MG63 (cell line): Measurements from ENCODE around the gene LRRFIP2. TPM values are rescaled to one million over a fixed set of nuclear protein-coding genes. Genes with fewer than 3 reads are reported as not detected.
"Not testable (repeated sequence)": the region's sequence is repeated elsewhere in the genome, so short reads cannot be mapped to it uniquely, and the experiment has no call there.

Experiments
- DNase-seq: peaks from one replicate; pipeline ENCODE4 v3.0.0-alpha.2; 2020
- H3K27me3 ChIP-seq: fragments of 250-450 bp; sonication (Bioruptor Pico); 2 replicates; pipeline ENCODE4 v1.5.1; 2020; ENCODE audit warnings: mild to moderate bottlenecking, moderate library complexity
- H3K36me3 ChIP-seq: fragments of 250-450 bp; sonication (Bioruptor Pico); 2 replicates; pipeline ENCODE4 v1.5.1; 2020; ENCODE audit warnings: mild to moderate bottlenecking, moderate library complexity
- H3K4me3 ChIP-seq: fragments of 250-450 bp; sonication (Bioruptor Pico); 2 replicates; pipeline ENCODE4 v1.5.1; 2020; ENCODE audit warnings: mild to moderate bottlenecking, moderate library complexity
- H3K9me3 ChIP-seq: fragments of 250-450 bp; sonication (Bioruptor Pico); 2 replicates; pipeline ENCODE4 v1.5.1; 2020; ENCODE audit warnings: mild to moderate bottlenecking, moderate library complexity
- total RNA-seq: library from RNA; depleted of rRNA; stranded (reverse); fragments of >200 nt; shearing (Covaris generic); gene quantifications from 2 replicates; pipeline ENCODE4 v1.2.3, GENCODE V29; 2014; ENCODE audit warnings: low replicate concordance

Gene LRRFIP2
- total RNA-seq, 1 experiment from 2014 or later = 35.4 TPM

DNA sequence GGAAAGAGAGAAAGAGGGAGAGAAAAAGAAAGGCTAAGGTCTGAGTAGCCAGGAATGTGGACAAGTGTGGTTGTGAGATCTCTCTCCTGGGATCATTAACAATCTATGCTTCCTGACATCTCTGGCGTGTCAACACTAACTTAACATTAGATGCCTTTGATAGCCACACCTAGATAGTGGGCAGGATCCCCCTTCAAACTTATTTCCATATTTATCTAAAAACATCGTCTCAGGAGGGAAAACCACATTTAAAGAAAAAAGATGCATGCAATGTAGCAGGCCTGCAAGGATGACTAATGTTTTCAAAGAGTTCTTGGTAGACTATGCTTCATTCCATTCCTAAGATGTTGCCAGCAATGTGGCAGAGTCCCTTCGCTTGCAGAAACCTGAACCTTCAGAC lies 100.2 kb downstream of the LRRFIP2 start:
- Histone ChIP-seq H3K36me3 (peaks cover 37% of the 10 kb centered on the region), H3K27me3 (no peaks in the 10 kb centered on the region), H3K4me3 (no peak overlapping the region), H3K9me3 (no peaks in the 10 kb centered on the region)
- peak; percentile 17 for DNase-seq

DNA sequence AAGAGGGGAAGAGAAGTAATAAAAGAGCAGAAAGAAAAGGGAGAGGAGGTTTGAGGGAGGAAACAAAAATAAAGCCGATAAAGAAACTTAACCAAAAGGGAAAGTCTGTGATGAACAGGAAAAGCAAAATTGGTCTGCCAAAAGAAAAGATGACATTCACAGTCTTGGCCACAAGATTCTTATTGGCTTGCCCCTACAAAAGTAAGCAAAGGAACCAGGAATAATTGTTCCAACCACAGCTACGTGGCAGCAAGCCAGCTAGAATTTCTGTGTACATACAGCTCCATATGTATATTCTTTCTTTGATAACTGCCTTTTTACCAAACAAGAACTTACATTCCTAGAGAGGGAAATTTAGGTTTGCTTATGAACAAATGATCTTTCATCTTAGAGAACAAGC lies 101.5 kb downstream of the LRRFIP2 start:
- H3K4me3 ChIP-seq = peak overlapping the region; percentile 23; the same call in 1 of the 2 replicates
- peak; percentile 76 for DNase-seq

DNA sequence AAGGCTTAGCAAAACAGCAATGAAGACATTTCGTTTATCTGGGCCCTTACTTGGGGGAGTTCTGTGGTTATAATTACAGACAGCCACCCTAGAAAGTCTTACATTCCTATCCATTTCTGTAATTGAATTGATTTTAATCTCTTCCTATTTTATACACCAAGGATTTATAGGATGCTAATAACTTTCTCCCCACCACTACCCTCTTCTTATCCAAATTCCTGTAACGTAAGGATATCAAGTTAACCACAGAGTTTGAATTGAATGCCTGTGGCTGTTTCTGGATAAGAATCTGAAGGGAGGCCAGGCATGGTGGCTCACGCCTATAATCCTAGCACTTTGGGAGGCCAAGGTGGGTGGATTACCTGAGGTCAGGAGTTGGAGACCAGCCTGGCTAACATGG lies 102.5 kb downstream of the LRRFIP2 start:
- no peak for DNase-seq
- Histone ChIP-seq H3K4me3 (no peak overlapping the region), H3K9me3 (no peaks in the 10 kb centered on the region), H3K36me3 (peaks cover 31% of the 10 kb centered on the region), H3K27me3 (no peaks in the 10 kb centered on the region)

More for the DNA sequence above, 101.5 kb downstream of the LRRFIP2 start:
- Histone ChIP-seq H3K9me3 (no peaks in the 10 kb centered on the region), H3K36me3 (peaks cover 35% of the 10 kb centered on the region), H3K27me3 (no peaks in the 10 kb centered on the region)

DNA sequence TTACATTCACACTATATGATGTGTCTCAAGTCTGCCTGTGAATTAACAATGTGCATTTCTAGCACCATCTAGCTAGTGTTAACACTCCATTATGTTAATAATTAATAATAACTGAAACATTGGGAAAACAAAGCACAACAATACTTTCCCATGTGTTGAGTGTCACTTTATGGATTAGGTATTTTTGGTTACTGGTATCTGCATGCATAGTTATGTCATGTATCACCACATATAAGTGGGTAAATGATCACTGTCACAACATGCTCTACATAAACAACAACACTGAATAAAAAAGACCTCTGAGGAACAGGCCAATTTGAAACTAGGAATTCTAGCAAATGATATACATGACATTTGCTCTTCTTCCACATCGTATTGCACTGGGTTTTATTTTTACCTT lies 106.4 kb downstream of the LRRFIP2 start:
- Histone ChIP-seq H3K4me3 (no peak overlapping the region), H3K9me3 (no peaks in the 10 kb centered on the region), H3K36me3 (peaks cover 22% of the 10 kb centered on the region), H3K27me3 (no peaks in the 10 kb centered on the region)
- DNase-seq = no peak

DNA sequence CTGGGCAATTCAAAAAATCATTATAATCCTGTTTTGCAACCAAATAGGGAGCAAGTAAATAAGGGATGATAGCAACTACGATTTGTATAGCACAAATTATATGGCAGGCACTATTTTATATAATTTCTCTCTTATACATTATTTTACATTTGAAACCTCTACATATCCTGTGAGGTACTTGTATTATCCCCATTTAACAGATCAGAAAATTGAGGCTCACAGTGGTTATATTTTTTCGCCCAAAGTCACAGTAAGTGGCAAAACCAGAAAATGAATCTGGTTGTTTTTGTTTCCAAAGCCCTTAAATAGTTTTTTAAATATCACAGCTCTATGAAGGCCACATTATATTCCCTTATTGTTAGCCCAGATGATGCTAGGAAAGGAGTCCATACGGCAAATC lies 106.8 kb downstream of the LRRFIP2 start:
- Histone ChIP-seq H3K9me3 (no peaks in the 10 kb centered on the region), H3K27me3 (no peaks in the 10 kb centered on the region), H3K4me3 (no peak overlapping the region), H3K36me3 (peaks cover 27% of the 10 kb centered on the region)
- no peak for DNase-seq

DNA sequence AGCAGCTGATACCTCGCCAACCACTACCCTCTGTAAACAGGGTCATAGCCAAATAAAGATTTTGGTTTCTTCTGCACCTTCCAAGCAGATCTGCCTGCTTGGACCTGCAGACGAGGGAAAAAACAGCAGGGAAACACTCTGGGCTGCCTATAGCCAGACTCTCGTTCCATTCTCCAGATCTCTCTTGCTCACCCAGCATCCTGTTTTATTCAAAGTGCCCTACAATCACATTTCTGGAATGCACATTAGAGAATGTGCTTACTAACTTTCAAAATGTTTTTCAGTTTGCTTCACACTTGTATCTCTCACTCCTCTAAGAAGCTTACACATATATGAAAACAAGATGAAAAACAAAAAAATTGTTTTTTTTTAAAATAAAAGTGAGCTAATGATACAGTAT lies 109.6 kb downstream of the LRRFIP2 start:
- no peaks in the 10 kb centered on the region for H3K27me3 ChIP-seq
- no peak for DNase-seq
- H3K9me3 ChIP-seq = no peaks in the 10 kb centered on the region
- peaks cover 26% of the 10 kb centered on the region for H3K36me3 ChIP-seq
- H3K4me3 ChIP-seq = no peak overlapping the region

DNA sequence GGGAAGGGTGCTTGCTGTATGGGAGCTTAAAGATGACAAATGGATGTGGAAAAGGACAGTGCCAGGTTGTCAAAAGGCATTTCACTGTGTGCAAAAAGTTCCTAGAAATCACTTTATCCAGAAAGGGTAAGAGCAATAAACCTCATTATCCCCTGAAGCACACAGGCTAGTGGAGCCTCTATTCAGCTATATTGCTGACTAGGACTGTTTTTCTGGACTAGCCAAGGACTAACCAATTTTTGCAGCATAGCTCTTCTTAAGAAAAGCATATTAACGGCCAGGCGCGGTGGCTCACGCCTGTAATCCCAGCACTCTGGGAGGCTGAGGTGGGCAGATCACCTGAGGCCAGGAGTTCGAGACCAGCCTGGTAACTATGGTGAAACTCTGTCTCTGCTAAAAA lies 116.3 kb downstream of the LRRFIP2 start:
- Histone ChIP-seq H3K9me3 (no peaks in the 10 kb centered on the region), H3K36me3 (peaks cover 44% of the 10 kb centered on the region)
- DNase-seq = no peak

GRCh38 chr3:37056826-37057225 lies 117.6 kb downstream of the LRRFIP2 start:
- no peak for DNase-seq
- no peaks in the 10 kb centered on the region for H3K9me3 ChIP-seq
- no peak overlapping the region for H3K4me3 ChIP-seq
- H3K27me3 ChIP-seq = no peaks in the 10 kb centered on the region
- H3K36me3 ChIP-seq = peaks cover 38% of the 10 kb centered on the region

More for the DNA sequence above, 116.3 kb downstream of the LRRFIP2 start:
- no peak overlapping the region for H3K4me3 ChIP-seq
- H3K27me3 ChIP-seq = no peaks in the 10 kb centered on the region

- H3K4me3 ChIP-seq, H3K9me3 ChIP-seq, DNase-seq, H3K27me3 ChIP-seq: not testable (repeated sequence)
- H3K36me3 ChIP-seq = peaks cover 49% of the 10 kb centered on the region
Measured at GRCh38 chr3:37055077-37055476, 119.3 kb downstream of the LRRFIP2 start.

DNA sequence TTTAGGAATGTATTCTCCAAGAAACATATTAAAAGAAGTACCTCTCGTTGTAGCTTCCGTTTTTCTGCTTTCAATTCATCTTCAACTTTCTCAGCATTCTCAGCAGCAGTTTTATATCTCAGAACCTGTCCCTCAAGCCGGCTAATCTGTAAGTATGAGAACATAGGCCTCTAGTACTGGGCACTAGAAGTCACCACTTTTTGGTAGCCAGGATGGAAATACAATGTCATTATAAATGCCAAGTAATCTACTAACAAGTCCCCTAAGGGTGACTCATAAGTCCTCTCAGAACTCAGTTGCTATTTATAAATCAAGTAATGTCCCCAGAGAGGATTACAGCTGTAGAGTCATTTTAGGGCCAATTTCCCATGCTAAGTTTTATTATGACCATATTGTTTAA lies 120.0 kb downstream of the LRRFIP2 start:
- Histone ChIP-seq H3K36me3 (peaks cover 56% of the 10 kb centered on the region), H3K4me3 (no peak overlapping the region)

DNA sequence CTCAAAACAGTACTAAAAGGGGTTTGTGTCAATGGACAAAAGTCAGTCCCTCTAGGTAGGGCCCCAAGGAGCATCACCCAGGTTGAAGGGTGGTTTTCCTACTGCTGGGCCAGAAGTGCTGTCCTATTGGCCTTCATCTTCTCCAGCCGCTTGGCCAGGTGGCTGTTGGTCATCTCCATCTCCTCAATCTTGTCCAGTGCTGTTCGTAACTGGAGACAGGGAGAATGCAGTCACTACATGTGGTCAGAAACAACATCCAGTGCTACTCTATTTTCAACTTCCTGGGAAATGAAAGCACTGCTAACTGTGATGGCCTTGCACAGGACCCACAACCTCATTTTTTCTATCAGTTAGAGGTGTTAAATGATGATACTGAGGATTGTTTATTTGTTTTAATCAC lies 120.6 kb downstream of the LRRFIP2 start:
- Histone ChIP-seq H3K9me3 (no peaks in the 10 kb centered on the region), H3K36me3 (peaks cover 57% of the 10 kb centered on the region), H3K4me3 (no peak overlapping the region), H3K27me3 (no peaks in the 10 kb centered on the region)
- DNase-seq = no peak

More for the DNA sequence above, 120.0 kb downstream of the LRRFIP2 start:
- no peaks in the 10 kb centered on the region for H3K9me3 ChIP-seq
- no peak for DNase-seq
- H3K27me3 ChIP-seq = no peaks in the 10 kb centered on the region

DNA sequence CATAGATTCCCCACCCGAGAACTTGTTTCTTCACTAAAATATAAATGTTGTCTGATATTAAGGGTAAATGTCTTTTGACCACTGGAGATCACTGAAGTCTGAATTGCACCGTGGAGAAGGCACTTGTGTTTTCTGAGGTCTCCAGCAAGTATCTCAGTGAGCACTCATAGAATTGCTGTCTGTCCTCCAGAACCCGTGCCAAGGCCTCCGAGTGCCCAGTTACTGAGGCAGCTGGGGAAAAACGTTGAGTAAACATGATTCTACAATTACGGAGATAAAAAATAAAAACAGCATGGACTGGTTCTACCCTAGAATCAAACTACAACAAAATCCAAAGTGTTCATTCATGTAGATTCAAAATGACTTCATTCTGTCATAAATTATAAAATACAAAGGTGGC lies 121.0 kb downstream of the LRRFIP2 start:
- Histone ChIP-seq H3K4me3 (no peak overlapping the region), H3K27me3 (no peaks in the 10 kb centered on the region), H3K36me3 (peaks cover 61% of the 10 kb centered on the region), H3K9me3 (no peaks in the 10 kb centered on the region)
- DNase-seq = no peak

DNA sequence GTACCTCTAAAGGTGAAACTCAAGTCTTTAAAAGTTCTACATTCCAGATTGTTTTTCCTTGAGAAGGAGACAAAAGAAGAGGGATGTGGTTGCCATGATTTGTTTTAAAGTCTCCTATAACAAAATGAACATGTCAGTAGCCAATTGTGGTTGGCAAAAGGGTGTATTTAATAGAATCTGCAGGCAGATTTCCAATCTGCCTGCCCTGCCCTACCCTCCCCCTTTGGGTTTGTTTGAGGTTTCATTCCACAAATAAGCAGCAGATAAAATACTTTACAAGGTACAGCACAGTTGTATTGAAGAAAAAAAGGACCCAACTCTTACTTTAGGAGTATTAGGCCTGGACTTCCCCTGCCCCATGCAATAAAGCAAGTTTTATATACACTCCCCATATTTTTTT lies 121.5 kb downstream of the LRRFIP2 start:
- Histone ChIP-seq H3K36me3 (peaks cover 60% of the 10 kb centered on the region), H3K4me3 (no peak overlapping the region), H3K9me3 (no peaks in the 10 kb centered on the region), H3K27me3 (no peaks in the 10 kb centered on the region)
- no peak for DNase-seq

DNA sequence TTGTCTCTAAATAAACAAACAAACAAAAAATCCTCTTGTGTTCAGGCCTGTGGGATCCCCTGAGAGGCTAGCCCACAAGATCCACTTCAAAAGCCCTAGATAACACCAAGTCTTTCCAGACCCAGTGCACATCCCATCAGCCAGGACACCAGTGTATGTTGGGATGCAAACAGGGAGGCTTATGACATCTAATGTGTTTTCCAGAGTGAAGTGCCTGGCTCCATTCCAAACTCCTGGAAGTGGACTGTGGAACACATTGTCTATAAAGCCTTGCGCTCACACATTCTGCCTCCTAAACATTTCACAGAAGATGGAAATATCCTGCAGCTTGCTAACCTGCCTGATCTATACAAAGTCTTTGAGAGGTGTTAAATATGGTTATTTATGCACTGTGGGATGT lies 124.1 kb downstream of the LRRFIP2 start:
- no peaks in the 10 kb centered on the region for H3K27me3 ChIP-seq
- DNase-seq = no peak
- H3K9me3 ChIP-seq = no peaks in the 10 kb centered on the region
- no peak overlapping the region for H3K4me3 ChIP-seq
- H3K36me3 ChIP-seq = peaks cover 68% of the 10 kb centered on the region

GRCh38 chr3:37042712-37043111 lies 131.7 kb downstream of the LRRFIP2 start:
- not testable (repeated sequence) for DNase-seq

DNA sequence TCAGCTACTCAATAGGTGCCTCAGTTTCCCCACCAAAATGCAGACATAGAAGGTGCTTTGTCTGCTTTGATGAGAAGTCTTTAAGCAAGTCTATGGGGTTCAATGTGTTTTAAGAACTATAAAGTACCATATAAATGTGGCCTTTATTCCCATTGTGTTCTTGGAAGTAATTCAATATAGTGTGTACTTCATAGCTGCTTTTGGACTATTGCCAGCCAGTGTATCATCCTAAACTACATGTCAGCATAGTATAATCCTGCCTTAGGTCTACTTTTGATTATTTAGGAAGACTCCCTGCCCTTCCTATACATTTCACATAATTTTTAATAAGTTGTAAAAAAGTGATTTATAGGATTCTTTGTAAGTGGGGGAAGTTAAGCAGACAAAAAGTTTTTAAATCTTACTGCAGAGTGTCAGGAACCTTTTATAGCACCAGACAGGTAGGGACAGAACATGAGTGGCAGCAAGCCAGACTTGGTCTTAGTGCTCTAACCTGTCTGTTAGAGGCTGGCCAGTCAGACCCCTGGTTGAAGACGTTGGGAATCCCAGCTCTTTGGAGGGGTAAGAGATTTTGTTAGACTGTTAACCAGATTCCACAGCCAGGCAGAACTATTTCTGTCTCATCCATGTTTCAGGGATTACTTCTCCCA lies 132.7 kb downstream of the LRRFIP2 start:
- Histone ChIP-seq H3K9me3 (peaks cover 2% of the 10 kb centered on the region), H3K36me3 (peaks cover 51% of the 10 kb centered on the region), H3K4me3 (no peak overlapping the region), H3K27me3 (no peaks in the 10 kb centered on the region)
- no peak for DNase-seq

More at GRCh38 chr3:37042712-37043111, 131.7 kb downstream of the LRRFIP2 start:
- H3K9me3 ChIP-seq, H3K4me3 ChIP-seq, H3K27me3 ChIP-seq: not testable (repeated sequence)
- peaks cover 49% of the 10 kb centered on the region for H3K36me3 ChIP-seq

- Histone ChIP-seq H3K4me3 (no peak overlapping the region), H3K36me3 (peaks cover 58% of the 10 kb centered on the region), H3K9me3 (peaks cover 9% of the 10 kb centered on the region), H3K27me3 (no peaks in the 10 kb centered on the region)
- DNase-seq = no peak
Measured at GRCh38 chr3:37040231-37040630, 134.2 kb downstream of the LRRFIP2 start.

GRCh38 chr3:37039161-37039846 lies 135.1 kb downstream of the LRRFIP2 start:
- Histone ChIP-seq H3K27me3 (no peaks in the 10 kb centered on the region), H3K4me3 (no peak overlapping the region), H3K36me3 (peaks cover 65% of the 10 kb centered on the region), H3K9me3 (peaks cover 12% of the 10 kb centered on the region)
- DNase-seq = no peak
